Neural cell (in vitro differentiated cells): ENCODE measurements around the gene TMEM115. TPM values are rescaled to one million over a fixed set of nuclear protein-coding genes. Genes with fewer than 3 reads are reported as not detected.

Experiments used
- H2AFZ ChIP-seq: fragments of 200-600, 300-800 bp; sonication (generic), shearing (Covaris generic); 2 replicates; pipeline ENCODE4 v1.6.0; 2014; ENCODE audit warnings: low read depth, mild to moderate bottlenecking, antibody characterized with exemption, low read length, moderate library complexity
- H3F3A ChIP-seq: fragments of 200-600 bp; shearing (Covaris generic); 2 replicates; pipeline ENCODE4 v1.6.1; 2016; ENCODE audit warnings: mild to moderate bottlenecking, moderate library complexity, mixed read lengths, antibody characterized with exemption, low read length; ENCODE audit not compliant: insufficient read depth, poor library complexity, severe bottlenecking
- H3K27ac ChIP-seq: fragments of 200-600, 300-800 bp; sonication (generic), shearing (Covaris generic); 2 replicates; pipeline ENCODE4 v1.5.1; 2014; ENCODE audit warnings: mild to moderate bottlenecking, low read length, moderate library complexity
- H3K27me3 ChIP-seq: fragments of 300-800, 200-600 bp; sonication (generic), shearing (Covaris generic); 2 replicates; pipeline ENCODE4 v1.6.0; 2014; ENCODE audit warnings: mild to moderate bottlenecking, low read depth, low read length, moderate library complexity; ENCODE audit not compliant: insufficient read depth
- H3K36me3 ChIP-seq: fragments of 300-800, 200-600 bp; sonication (generic), shearing (Covaris generic); 2 replicates; pipeline ENCODE4 v1.5.1; 2014; ENCODE audit warnings: mild to moderate bottlenecking, antibody characterized with exemption, low read length, moderate library complexity; ENCODE audit not compliant: insufficient read depth
- H3K4me2 ChIP-seq: fragments of 300-800, 200-600 bp; sonication (generic), shearing (Covaris generic); 2 replicates; pipeline ENCODE4 v1.6.0; 2014; ENCODE audit warnings: mild to moderate bottlenecking, low read length
- H3K4me3 ChIP-seq: fragments of 300-800, 200-600 bp; sonication (generic), shearing (Covaris generic); 2 replicates; pipeline ENCODE4 v1.5.1; 2014; ENCODE audit warnings: mild to moderate bottlenecking, low read length, moderate library complexity
- H3K79me2 ChIP-seq: fragments of 200-600 bp; shearing (Covaris generic); replicated peaks from 2 replicates; pipeline ENCODE4 v1.6.0; 2014; ENCODE audit warnings: mild to moderate bottlenecking, low read length, moderate library complexity; ENCODE audit not compliant: insufficient read depth
- H3K9ac ChIP-seq: fragments of 300-800, 200-600 bp; sonication (generic), shearing (Covaris generic); 2 replicates; pipeline ENCODE4 v1.6.1; 2016; ENCODE audit warnings: mild to moderate bottlenecking, low read length, mixed read lengths
- H3K9me2 ChIP-seq: fragments of 200-600 bp; shearing (Covaris generic); 2 replicates; pipeline ENCODE4 v1.6.1; 2016; ENCODE audit warnings: mild to moderate bottlenecking, low read length, mixed read lengths; ENCODE audit not compliant: insufficient read depth
- H3K9me3 ChIP-seq: fragments of 200-600, 300-800 bp; sonication (generic), shearing (Covaris generic); 2 replicates; pipeline ENCODE4 v1.6.1; 2016; ENCODE audit warnings: mild to moderate bottlenecking, mixed run types, low read length, moderate library complexity, mixed read lengths
- H4K20me1 ChIP-seq: fragments of 200-600 bp; shearing (Covaris generic); 2 replicates; pipeline ENCODE4 v1.6.1; 2016; ENCODE audit warnings: mild to moderate bottlenecking, mixed run types; ENCODE audit not compliant: insufficient read depth
- EP300 ChIP-seq: fragments of 450-650 bp; conservative IDR thresholded peaks from 2 replicates; pipeline ENCODE4 v1.6.1; 2014; ENCODE audit warnings: antibody characterized with exemption, mild to moderate bottlenecking, moderate library complexity; ENCODE audit not compliant: poor library complexity, severe bottlenecking
- EZH2 ChIP-seq: fragments of 200-600, 300-800 bp; shearing (Covaris generic), sonication (generic); IDR thresholded peaks from 2 replicates; pipeline ENCODE4 v1.6.1; 2014; ENCODE audit warnings: antibody characterized with exemption, low read length, borderline replicate concordance, mild to moderate bottlenecking; ENCODE audit not compliant: insufficient read depth, poor library complexity, severe bottlenecking
- MXI1 ChIP-seq: fragments of 450-650 bp; conservative IDR thresholded peaks from 2 replicates; pipeline ENCODE4 v1.6.1; 2014; ENCODE audit warnings: antibody characterized with exemption, mild to moderate bottlenecking; ENCODE audit not compliant: poor library complexity, severe bottlenecking
- POLR2AphosphoS5 ChIP-seq: IDR thresholded peaks from 2 replicates; pipeline ENCODE4 v1.6.1; 2012
- RAD21 ChIP-seq: fragments of 450-650 bp; conservative IDR thresholded peaks from 2 replicates; pipeline ENCODE4 v1.6.1; 2014; ENCODE audit warnings: antibody characterized with exemption, mild to moderate bottlenecking, moderate library complexity
- SMC3 ChIP-seq: fragments of 450-650 bp; conservative IDR thresholded peaks from 2 replicates; pipeline ENCODE4 v1.6.1; 2014; ENCODE audit warnings: antibody characterized with exemption, mild to moderate bottlenecking, moderate library complexity; ENCODE audit not compliant: poor library complexity
- TAF1 ChIP-seq: IDR thresholded peaks from 2 replicates; pipeline ENCODE4 v1.6.1; 2012; ENCODE audit warnings: low read depth
- polyA plus RNA-seq: library from polyadenylated mRNA; depleted of rRNA; stranded (reverse); fragments of >200 nt; gene quantifications from 2 replicates; pipeline ENCODE4 v1.2.3, GENCODE V29; 2014
- TF ChIP-seq, protein P1 (sequence below): fragments of 450-650 bp; IDR thresholded peaks from 2 replicates; pipeline ENCODE4 v1.5.1; 2014; ENCODE audit warnings: antibody characterized with exemption, mild to moderate bottlenecking, moderate library complexity; ENCODE audit not compliant: poor library complexity, severe bottlenecking
- TF ChIP-seq, protein P2 (sequence below): IDR thresholded peaks from 2 replicates; pipeline ENCODE4 v1.6.1; 2012; ENCODE audit warnings: borderline replicate concordance

Gene TMEM115
- polyA plus RNA-seq, 1 donor from 2014 or later: 17.8 TPM

DNA sequence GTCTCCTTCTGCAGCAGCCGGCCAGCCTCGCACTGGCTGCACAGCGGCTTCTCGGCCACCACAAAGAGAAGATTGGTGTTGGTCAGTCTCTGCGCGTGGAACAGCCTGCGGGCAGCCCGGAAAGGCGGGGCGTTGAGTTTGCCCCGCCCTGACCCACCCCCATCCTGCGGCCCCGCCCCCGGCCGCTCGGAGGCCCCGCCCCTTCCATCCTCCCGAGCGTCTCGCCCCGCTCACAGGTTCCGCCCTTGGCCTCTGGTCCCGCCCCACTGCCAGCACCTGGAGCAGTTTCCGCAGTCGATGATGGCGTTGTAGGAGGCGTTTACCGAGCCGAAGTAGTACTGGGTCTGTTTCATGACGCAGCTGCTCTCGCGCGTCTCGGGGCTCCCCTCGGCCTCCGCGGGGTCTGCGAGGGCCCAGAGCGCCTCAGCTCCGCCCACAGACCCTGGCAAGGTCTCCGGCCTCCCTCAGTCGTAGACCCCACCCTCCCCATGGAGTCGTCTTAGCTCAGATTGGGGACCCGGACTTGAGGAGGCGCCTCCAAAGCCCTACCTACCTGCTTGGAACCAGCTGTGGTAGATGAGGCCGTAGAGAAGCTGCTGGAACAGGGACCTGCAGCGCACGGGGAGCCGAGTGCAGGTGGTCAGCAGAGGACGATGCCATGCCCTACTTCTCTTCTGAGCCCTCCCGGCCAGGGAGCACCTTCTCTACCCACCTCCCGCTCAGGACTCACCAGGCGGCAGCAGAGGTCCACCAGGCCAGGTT is 5.9 kb upstream of the TMEM115 start:
- no peak overlapping the region for H3K27ac ChIP-seq
- TF ChIP-seq TAF1: no peak
- TF ChIP-seq, protein P1, sequence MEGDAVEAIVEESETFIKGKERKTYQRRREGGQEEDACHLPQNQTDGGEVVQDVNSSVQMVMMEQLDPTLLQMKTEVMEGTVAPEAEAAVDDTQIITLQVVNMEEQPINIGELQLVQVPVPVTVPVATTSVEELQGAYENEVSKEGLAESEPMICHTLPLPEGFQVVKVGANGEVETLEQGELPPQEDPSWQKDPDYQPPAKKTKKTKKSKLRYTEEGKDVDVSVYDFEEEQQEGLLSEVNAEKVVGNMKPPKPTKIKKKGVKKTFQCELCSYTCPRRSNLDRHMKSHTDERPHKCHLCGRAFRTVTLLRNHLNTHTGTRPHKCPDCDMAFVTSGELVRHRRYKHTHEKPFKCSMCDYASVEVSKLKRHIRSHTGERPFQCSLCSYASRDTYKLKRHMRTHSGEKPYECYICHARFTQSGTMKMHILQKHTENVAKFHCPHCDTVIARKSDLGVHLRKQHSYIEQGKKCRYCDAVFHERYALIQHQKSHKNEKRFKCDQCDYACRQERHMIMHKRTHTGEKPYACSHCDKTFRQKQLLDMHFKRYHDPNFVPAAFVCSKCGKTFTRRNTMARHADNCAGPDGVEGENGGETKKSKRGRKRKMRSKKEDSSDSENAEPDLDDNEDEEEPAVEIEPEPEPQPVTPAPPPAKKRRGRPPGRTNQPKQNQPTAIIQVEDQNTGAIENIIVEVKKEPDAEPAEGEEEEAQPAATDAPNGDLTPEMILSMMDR: peak; percentile 12
- no peak for TF ChIP-seq SMC3
- no peak for TF ChIP-seq EP300
- TF ChIP-seq, protein P2, sequence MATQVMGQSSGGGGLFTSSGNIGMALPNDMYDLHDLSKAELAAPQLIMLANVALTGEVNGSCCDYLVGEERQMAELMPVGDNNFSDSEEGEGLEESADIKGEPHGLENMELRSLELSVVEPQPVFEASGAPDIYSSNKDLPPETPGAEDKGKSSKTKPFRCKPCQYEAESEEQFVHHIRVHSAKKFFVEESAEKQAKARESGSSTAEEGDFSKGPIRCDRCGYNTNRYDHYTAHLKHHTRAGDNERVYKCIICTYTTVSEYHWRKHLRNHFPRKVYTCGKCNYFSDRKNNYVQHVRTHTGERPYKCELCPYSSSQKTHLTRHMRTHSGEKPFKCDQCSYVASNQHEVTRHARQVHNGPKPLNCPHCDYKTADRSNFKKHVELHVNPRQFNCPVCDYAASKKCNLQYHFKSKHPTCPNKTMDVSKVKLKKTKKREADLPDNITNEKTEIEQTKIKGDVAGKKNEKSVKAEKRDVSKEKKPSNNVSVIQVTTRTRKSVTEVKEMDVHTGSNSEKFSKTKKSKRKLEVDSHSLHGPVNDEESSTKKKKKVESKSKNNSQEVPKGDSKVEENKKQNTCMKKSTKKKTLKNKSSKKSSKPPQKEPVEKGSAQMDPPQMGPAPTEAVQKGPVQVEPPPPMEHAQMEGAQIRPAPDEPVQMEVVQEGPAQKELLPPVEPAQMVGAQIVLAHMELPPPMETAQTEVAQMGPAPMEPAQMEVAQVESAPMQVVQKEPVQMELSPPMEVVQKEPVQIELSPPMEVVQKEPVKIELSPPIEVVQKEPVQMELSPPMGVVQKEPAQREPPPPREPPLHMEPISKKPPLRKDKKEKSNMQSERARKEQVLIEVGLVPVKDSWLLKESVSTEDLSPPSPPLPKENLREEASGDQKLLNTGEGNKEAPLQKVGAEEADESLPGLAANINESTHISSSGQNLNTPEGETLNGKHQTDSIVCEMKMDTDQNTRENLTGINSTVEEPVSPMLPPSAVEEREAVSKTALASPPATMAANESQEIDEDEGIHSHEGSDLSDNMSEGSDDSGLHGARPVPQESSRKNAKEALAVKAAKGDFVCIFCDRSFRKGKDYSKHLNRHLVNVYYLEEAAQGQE: no peak
- no peak for TF ChIP-seq POLR2AphosphoS5
- TF ChIP-seq RAD21: peak; percentile 18
- TF ChIP-seq MXI1: no peak
- no peak for TF ChIP-seq EZH2
- no peaks in the 10 kb centered on the region for H3K9me3 ChIP-seq
- H3K4me3 ChIP-seq: no peak overlapping the region
- H3K9ac ChIP-seq: no peak overlapping the region
- no peaks in the 10 kb centered on the region for H3K79me2 ChIP-seq
- no peaks in the 10 kb centered on the region for H3K27me3 ChIP-seq
- peaks cover 7% of the 10 kb centered on the region for H3K36me3 ChIP-seq
- H3F3A ChIP-seq: no peaks in the 10 kb centered on the region
- no peak overlapping the region for H3K4me2 ChIP-seq
- H2AFZ ChIP-seq: no peak overlapping the region
- no peaks in the 10 kb centered on the region for H3K9me2 ChIP-seq
- H4K20me1 ChIP-seq: no peaks in the 10 kb centered on the region

DNA sequence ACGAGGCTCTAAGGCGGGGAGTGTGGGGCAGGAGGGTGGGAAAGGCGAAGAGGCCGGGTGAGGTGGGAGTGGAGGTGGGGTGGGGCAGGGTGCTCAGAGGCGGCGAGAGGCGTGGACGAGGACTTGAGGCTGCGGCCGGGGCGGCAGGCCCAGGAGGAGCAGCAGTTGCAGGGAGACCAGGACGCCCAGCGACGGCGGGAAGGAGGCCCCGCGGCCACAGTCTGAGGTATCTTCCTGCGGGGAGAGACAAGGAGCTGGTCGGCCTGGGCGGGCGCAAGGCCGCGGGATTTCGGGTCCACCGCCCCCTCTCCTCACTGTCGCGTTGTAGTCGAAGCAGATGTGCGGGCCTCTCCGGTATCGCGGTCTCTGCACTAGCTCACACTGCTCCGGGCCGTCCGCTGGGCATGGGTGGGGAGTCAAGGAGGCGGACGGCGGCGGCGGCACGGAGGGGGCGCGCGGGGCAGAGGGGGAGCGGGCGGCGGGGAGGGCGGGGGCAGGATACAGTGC is 5.3 kb upstream of the TMEM115 start:
- TF ChIP-seq MXI1: no peak
- TF ChIP-seq, protein P2: no peak
- no peak for TF ChIP-seq EZH2
- no peak for TF ChIP-seq RAD21
- TF ChIP-seq SMC3: no peak
- TF ChIP-seq EP300: no peak
- TF ChIP-seq, protein P1: no peak
- no peak for TF ChIP-seq POLR2AphosphoS5
- H3K9ac ChIP-seq: no peak overlapping the region
- no peak overlapping the region for H3K27ac ChIP-seq
- H2AFZ ChIP-seq: no peak overlapping the region
- no peaks in the 10 kb centered on the region for H3K9me3 ChIP-seq
- no peak overlapping the region for H3K4me2 ChIP-seq
- no peaks in the 10 kb centered on the region for H3K27me3 ChIP-seq
- H3K4me3 ChIP-seq: no peak overlapping the region
- peaks cover 7% of the 10 kb centered on the region for H3K36me3 ChIP-seq
- H3K79me2 ChIP-seq: no peaks in the 10 kb centered on the region
- H3F3A ChIP-seq: no peaks in the 10 kb centered on the region
- H4K20me1 ChIP-seq: no peaks in the 10 kb centered on the region
- no peaks in the 10 kb centered on the region for H3K9me2 ChIP-seq
